Activated naive CD4-positive, alpha-beta T cell treated with Interleukin-2 at 50 U/mL for 16 hours (primary cell): Measurements from ENCODE around the gene BRSK2.
"Not testable (repeated sequence)": the region's sequence is repeated elsewhere in the genome, so short reads cannot be mapped to it uniquely, and the experiment has no call there.

Source experiments
- DNase-seq: peaks from one replicate; pipeline ENCODE4 v3.0.0-alpha.2; 2020

BRSK2 gene

DNA sequence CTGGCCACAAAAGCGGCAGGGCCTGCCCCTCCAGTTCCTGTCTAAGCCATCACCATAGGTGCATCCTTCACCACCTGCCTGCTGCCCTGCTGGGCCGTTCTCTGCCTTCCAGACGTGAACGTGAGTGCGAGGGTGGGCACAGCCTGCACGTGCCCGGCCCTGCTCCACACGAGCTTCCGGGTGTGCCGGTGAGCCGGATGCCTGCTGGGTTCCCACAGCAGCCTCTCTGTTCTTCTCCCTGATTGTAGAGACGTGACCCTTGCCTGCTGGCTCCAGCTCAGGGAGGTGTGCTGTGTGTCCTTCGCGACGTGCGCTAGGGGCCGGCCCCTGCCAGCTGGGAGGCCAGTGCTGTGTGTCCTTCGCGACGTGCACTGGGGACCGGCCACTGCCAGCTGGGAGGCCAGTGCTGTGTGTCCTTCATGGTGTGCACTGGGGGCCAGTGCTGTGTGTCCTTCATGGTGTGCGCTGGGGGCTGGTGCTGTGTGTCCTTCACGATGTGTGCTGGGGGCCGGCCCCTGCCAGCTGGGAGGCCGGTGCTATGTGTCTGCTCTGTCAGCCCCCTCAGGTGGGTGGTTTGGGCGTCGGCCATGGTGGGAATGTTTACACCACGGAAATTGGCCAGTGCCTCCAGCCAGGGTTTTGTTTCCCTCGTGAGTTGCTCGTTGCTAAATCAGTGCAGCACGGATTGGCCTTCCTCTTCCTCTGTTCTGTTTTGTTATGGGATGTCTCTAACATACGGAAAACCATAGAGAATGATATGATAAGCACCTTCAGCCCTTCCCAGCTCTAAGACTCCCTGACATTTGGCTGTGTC, 35.4 kb upstream of the BRSK2 start:
- no peak for DNase-seq

DNA sequence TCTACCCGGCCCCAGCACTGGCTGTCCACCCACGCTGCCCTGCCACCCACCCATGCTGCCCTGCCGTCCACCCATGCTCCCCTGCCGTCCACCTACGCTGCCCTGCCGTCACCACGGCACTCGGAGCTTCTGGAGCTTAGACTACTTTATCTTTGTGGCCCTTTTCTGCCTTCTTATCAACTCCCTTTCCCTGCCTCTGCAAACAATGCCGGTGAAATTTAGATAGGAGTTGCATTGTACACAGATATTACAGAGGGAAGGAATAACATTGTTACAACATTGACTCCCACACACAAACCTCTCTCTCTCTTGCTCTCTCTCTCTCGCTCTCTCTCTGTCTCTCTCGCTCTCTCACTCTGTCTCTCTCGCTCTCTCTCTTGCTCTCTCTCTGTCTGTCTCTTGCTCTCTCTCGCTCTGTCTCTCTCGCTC, 33.7 kb upstream of the BRSK2 start:
- DNase-seq: no peak

DNA sequence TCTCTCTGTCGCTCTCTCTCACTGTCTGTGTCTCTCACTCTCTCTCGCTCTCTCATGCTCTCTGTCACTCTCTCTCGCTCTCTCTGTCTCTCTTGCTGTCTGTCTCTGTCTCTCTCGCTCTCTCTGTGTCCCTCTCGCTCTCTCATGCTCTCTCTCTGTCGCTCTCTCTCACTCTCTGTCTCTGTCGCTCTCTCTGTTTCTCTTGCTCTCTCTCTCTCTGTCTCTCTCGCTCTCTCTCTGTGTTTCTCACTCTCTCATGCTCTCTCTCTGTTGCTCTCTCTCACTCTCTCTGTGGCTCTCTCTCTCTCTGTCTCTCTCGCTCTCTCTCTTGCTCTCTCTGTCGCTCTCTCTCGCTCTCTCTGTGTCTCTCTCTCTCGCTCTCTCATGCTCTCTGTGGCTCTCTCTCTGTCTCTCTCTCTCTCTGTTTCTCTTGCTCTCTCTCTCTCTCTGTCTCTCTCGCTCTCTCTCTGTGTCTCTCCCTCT, 33.2 kb upstream of the BRSK2 start:
- no peak for DNase-seq

DNA sequence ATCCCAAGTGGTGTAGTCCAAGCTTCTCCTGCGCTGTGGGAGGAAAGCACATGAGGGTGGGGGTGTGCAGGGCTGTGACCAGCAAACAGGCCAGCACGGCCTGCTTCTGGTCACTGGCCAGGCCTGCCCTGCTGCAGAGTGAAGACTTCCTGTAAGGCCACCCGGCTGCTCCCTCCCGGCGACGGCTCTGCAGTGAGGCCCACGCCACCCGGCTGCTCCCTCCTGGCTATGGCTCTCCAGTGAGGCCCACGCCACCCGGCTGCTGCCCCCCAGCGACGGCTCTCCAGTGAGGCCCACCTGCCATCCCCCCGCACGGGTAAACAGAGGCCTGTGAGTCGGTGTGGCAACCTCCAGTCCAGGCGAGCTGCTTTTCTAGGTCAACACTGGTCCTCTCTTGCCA, 31.4 kb upstream of the BRSK2 start:
- DNase-seq: no peak

DNA sequence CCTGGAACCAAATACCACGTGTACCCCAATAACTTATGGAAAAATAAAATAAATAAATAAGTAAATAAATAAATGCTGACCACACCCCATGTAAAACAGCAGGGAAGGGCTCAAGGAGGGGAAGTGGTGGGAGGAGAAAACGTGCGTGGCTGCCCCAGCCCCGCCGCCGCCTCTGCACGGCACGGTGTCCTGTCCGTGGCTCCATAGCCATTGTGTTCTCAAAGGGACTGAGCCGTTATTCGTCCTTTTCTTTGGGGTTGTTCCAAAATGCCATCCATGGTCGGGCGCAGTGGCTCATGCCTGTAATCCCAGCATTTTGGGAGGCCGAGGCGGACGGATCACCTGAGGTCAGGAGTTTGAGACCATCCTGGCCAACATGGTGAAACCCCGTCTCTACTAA, 30.8 kb upstream of the BRSK2 start:
- not testable (repeated sequence) for DNase-seq

DNA sequence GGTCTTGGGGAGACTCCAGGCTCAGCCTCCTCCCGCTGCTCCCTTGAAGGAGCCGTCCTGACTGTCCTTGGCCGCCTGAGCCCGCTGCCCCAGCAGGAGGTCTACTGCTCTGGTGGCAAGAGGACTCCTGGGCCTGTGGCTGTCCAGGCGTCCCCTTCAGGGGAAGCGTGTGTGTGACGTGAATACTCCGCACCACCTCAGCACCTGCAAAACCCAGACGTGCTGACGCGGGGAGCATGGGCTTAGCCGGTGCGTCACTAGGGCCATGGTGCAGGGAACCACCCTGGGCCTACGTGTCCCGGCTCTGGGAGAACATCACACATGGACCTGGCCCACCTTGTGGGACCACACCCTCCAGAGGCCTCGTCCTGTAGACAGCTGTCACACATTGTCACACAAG, 30.2 kb upstream of the BRSK2 start:
- no peak for DNase-seq

DNA sequence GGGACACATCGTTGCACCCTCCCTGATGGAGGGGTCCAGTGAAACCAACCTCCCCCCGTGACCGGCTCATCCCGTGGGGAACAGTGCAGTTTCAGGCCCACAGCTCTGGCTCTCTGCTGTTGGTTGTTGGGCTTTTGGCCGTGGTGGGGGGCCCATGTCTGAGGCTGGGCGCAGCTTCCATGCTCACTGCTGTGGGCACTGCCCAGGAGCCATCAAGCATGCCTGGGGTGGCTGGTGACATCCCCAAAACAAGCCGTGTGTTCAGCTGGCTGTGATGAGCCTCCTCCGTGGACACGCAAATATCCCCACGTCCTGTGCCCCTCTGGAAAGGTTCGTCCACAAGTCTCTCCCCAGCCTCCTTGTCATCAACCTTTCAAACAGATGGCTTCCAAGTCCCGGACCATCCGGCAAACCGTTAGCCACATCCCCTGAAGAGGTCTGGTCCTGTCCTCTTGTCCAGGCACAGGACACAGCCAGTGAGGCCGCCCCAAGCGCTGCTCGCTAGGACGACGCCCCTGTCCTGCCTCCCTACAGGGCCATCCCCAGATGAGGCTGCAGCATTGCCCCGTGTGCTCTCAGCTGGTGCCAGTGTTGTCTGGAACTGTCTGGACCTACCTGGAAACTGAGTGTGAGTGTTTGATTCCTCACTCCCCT, 29.4 kb upstream of the BRSK2 start:
- DNase-seq: no peak

DNA sequence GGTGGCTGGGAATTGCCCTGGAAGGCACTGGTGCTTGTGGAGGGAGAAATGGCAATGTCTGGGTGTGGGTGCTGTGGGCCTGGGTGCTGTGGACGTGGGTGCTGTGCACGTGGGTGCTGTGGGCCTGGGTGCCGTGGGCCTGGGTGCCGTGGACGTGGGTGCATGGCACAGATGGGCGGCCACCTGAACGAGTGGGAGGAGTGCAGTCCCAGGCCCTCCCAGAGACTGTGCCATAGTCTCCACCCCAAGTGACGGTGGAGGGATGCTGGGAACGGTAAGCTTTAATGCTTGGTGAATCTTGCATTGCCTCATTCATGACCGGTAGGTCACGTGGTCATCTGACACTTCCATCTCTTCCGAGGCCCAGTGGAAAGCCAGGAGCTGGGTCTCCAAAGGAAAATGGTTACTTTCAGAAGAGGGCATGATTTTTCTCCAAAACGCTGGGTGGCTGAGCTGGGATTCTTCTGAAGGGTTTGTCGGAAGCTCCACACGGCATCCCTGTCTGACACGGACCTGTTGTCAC, 28.8 kb upstream of the BRSK2 start:
- DNase-seq: no peak

DNA sequence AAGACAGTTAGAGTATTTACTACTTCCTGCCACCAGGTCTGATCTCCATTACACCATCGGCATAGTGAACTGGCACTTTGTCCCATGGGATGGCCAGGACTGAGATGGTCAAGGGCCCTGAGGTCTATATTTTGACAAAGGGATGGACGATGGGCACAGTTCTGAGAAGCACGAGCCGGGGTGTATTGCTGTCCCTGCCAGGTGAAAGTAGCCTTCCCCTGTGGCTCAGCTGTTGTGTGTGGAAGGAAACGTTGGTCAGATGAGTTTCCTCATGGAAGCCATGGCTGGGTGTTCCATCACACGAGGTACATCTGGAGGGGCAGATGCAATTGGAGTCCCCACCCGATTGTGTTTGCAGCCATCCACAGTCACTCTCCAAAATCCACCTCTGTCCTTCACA, 27.9 kb upstream of the BRSK2 start:
- no peak for DNase-seq

DNA sequence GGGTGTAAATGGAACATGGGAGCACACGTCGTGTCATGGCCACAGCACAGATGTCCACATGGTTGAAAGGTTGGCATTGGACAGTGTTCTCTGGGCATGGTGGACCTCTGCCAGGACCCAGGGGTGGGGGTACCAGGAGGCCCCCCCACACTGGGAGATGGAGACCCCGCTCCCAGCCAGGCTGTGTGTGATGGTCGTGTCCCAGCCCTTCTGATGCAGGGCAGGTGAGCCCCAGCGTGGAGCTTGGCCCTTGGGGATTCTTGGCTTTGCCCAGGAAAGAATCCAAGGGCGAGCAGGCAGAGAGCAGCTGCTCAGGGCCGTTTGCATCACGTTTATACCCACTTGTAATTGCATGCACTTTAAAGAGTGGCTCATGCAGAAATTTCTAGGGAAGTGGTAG, 22.0 kb upstream of the BRSK2 start:
- no peak for DNase-seq

DNA sequence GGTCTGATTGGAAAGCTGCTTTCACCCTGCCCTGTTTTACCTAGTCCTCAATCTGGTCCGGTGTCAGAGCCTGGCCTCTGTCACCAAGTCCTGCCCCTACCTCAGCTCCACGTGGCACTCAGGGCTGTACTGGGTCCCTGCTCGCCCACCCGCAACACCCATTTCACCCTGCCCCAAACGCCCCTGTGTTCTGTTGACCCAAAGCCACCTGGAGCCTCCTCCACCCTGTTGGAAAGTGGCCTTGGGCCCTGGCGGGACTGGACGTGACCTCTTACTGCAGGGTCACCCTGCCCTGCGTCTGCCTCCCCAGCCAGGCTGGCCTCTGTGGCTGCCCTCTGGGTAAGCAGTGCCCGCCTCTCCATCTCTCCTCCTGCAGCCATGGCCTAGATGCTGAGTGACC, 21.5 kb upstream of the BRSK2 start:
- no peak for DNase-seq

DNA sequence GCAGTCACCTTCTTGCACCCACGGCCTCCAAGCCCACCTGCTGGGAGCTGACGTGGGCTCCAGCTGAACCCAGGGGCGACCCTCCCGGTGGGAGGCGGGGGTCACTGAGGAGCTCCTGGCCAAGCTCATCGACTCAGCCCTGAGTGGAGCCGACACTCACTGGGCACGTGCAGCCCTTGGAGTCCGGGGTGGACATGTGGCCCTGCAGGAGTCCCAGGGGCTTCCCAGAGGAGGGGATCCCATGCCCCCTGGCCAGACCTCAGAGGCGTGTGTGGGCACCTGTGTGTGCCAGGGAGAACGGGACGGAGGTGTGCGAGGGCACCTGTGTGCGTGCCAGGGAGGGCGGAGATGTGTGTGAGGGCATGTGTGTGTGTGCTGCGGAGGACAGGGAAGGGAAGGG, 20.8 kb upstream of the BRSK2 start:
- no peak for DNase-seq

DNA sequence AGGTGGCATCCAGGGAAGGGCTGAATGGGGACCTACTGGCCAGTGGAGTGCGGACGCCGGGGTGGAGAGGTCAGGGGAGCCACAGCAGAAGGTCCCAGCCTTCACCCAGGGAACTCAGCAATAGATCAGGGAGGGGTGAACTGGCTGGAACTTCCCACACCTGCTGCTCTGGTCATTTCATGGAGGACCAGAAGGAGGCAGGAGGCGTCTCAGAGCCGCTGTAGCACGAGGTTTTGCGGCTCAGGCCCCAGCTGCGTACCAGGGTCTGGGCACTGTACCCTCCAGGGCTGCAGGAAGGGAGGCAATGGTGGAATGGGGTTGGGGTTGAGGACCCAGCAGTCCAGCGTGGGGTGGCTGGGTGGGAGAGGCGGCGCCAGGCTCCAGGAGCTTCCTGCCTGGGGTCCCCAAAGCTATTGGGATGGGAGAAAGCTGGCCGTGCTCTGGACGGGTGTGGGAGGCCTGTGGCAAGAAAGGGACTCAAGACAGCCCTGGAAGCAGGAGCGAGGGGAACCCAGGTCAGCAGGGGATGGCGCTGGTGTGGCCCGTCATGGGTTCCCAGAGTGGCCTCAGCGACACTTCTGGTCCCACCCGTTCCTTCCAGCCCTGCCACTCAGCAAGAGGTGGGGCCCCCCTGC, 20.2 kb upstream of the BRSK2 start:
- DNase-seq: no peak

DNA sequence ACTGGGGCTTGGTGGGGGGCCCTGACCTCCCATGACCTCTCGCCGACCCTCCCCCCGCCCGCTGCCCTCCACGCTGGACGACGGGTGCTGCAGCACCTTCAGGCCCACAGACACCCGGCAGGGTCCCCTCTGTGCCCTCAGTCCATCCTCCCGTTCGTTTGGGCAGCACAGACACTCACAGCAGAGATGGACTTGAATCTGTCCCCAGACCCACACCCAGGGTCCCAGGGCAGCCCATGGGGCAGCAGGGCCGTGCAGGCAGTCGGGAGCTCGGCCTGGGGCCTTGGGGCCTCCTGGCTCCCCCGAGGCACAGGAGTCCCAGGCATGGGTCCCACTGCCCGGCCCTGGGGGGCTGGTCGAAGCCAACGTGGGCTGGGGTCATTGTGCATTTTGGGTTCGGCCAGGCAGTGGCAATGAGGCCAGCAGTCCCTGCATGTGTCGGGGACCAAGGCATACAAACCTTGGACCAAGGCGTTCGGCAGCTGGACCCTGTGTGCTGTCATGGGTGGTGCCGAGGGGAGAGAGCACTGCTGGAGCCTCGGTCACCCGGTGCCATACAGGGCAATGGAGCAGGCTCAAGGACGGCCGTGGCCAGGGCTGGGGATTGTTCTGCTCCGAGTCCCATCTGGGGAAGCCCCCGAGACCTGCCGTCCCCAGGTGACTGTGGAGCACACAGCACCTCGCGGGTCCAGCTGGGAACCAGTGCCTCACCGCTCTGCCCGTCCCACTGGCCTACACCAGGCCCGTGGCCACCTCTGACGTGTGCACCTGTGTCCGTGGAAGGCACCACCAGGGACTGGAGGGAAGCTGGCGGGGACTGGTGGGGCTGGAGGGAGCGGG, 19.3 kb upstream of the BRSK2 start:
- DNase-seq: no peak

DNA sequence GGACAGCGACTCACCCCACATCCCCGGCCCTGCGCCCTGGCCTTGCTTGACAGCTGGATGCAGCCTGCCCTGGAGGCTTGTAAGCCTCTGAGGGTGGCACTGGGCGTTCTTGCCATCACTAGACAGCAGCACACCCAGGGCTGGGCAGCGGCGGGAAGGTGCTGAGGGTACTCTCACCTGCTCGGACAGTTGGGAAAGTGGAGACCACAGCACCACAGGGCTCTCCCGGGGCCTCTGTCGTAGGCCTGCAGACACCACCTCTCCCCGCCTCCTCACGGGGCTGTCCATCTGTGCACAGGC, 18.8 kb upstream of the BRSK2 start:
- no peak for DNase-seq

DNA sequence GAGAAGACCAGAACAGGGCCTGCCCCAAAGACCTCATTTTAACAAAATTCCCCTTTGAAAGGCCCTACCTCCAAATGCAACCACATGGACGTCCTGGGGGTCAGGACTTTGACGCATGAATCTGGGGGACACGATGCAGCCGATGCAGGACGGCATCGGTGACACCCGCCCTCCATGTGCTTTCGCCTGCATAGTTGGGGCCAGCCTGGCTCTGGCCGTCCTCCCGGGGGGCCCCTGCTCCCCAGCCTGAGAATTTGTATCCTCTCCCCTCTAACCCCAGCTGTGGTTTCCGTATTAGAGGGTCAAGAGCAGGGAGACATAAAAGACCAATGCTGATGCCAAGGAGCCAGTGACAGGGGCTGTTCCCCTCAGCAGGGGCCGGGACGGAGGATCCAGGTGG, 18.4 kb upstream of the BRSK2 start:
- DNase-seq: no peak

DNA sequence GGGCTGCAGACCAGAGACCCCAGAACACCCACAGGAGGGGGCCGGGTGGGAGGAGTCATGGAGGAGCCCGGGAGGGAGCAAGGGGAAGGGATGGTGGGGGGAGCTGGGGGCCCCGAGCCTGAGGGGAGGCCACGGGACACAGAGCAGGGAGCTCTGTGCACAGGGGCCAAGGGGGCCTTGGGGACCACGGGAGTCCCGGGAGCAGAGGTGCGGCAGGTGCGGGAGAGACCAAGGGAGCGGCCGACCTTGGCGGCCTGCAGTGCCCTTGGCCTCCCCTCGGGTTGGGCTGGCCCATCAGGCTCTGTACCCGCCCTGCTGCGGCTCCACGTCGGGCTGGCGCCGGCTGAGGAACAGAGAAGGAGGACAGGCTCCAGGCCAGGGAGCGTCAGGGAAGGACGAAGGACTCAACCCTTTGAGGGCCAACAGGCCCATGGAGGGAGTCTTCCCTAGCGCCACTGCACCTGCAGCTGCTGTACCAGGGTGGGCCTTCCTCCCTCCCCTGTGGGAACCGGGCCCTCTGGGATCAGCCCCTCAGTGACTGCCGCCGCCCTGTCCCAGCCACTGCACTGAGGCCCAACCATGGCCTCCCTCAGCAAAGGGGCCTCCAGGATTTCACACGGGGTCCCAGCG, 17.8 kb upstream of the BRSK2 start:
- DNase-seq: no peak

DNA sequence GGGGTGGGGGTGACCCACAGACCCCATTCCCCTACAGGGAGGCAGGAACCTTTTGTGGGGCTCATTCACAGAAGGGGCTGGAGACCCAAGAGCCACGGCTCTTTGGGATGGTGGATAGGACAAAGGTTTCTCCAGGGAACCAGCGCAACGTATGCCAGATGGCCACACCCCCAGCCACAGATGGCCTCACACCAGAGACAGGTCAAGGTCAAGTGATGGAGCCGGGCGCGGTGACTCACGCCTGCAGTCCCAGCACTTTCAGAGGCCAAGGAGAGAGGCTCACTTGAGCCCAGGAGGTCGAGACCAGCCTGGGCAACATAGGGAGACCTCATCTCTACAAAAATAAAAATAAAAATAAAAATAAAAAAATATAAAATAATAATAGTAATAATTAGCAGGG, 17.1 kb upstream of the BRSK2 start:
- DNase-seq: no peak

DNA sequence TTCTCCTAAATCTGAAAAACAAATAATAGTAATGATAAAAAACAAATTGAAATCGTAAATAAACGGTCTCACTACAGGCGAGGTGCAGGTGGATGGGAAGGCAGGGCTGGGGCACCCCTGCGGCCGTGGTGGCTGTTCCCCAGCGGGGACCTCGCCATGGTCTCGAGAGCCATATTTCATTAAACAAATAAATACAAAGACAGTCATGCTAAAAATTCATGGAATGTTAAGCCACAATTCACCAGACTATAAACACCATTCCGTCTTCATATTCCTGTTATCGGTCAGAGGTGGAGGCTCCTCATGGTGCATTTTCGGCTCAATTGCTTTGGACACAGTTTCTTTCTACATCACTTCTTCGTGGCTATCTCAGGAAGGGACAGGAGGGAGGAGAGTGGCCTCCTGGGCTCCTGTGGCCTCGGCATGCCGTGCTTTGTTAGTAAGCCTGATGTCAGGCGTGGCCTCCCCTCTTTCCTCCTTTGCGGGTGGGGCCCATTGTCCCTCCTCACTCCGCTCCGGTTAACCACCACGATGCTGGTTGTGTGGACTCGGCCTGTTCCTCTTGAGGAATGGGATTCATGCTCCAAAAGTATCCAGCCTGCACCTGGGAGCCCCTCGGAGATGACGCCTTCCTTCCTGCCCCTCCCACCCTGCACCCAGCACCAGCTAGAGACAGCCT, 16.1 kb upstream of the BRSK2 start:
- DNase-seq: no peak

DNA sequence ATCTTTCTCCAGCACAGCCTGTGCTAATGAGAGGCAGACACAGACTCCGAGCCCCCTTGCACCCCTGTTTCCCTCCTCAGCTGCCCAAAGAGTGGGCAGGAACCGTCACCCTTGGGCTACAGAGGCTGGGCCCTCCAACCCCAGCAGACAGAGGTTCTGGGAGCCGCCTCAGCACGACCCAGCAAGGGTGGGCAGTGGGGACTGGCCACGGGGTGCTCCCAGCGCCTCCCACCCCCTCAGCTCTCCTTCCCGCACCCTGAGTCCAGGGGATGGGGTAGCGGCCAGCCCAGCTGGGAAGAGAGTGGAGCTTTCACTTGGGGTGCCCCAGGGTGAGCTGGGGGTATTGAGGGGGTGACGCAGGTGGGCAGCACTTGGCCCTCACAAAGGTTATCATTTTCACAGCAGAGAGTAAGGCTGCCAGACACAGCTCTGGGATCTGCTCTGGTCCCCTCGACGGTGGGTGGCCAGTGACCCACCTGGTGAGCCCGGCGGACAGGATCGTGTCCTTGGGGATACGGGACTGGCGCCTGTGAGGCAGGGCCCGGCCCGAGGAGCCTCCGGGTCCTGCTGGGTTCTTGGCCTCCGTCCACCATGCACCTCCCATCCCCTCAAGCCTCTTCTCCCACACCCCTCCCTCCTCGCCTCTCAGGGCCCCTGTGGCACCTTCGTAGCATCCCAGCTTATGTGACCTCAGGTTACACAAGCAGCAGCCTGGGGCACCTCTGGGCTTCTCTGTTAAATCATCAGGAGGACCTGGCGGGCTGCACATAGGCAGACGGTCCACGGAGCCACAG, 14.4 kb upstream of the BRSK2 start:
- no peak for DNase-seq

DNA sequence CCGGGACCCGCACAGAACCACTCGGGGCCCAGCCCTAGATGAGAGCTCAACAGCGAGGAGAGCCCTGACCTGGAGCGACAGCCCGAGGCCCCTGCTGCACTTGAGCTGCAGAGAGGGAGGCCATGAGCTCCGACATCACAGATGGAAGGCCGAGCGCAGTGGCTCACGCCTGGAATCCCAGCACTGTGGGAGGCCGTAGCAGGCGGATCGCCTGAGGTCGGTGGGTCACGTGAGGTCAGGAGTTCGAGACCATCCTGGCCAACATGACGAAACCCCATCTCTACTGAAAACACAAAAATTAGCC, 13.8 kb upstream of the BRSK2 start:
- DNase-seq: no peak
